GM23248 (cell line): ENCODE data around the gene SCAMP2. TPM values are rescaled to one million over a fixed set of nuclear protein-coding genes. Genes with fewer than 3 reads are reported as not detected.
A peak's percentile ranks its signal among the peaks of the same experiment; 100 is the strongest.

ENCODE experiments used
- DNase-seq: peaks from one replicate; pipeline ENCODE4 v3.0.0-alpha.2; 2015
- H2AFZ ChIP-seq: fragments of 200-600 bp; sonication (generic); 2 replicates; pipeline ENCODE4 v1.6.1; 2016; ENCODE audit warnings: antibody characterized with exemption
- H3F3A ChIP-seq: fragments of 200-600 bp; sonication (generic); 2 replicates; pipeline ENCODE4 v1.6.1; 2016; ENCODE audit warnings: mild to moderate bottlenecking, antibody characterized with exemption, mixed run types; ENCODE audit not compliant: insufficient read depth
- H3K27ac ChIP-seq: fragments of 200-600 bp; sonication (generic); 2 replicates; pipeline ENCODE4 v1.5.1; 2016; ENCODE audit warnings: mild to moderate bottlenecking
- H3K27me3 ChIP-seq: fragments of 200-600 bp; sonication (generic); replicated peaks from 2 replicates; pipeline ENCODE4 v1.6.1; 2016; ENCODE audit warnings: mild to moderate bottlenecking; ENCODE audit not compliant: insufficient read depth
- H3K36me3 ChIP-seq: fragments of 200-600 bp; sonication (generic); 2 replicates; pipeline ENCODE4 v1.6.1; 2016; ENCODE audit warnings: low read depth, mild to moderate bottlenecking
- H3K4me1 ChIP-seq: fragments of 200-600 bp; sonication (generic); 2 replicates; pipeline ENCODE4 v1.6.1; 2016; ENCODE audit warnings: mild to moderate bottlenecking; ENCODE audit not compliant: insufficient read depth
- H3K4me2 ChIP-seq: fragments of 200-600 bp; sonication (generic); one replicate; pipeline ENCODE4 v1.6.1; 2016; ENCODE audit warnings: mild to moderate bottlenecking; ENCODE audit not compliant: unreplicated experiment
- H3K4me3 ChIP-seq: fragments of 200-600 bp; sonication (generic); 2 replicates; pipeline ENCODE4 v1.5.1; 2016; ENCODE audit warnings: mild to moderate bottlenecking
- H3K79me2 ChIP-seq: fragments of 200-600 bp; sonication (generic); 2 replicates; pipeline ENCODE4 v1.6.1; 2016; ENCODE audit warnings: mild to moderate bottlenecking; ENCODE audit not compliant: insufficient read depth
- H3K9ac ChIP-seq: fragments of 200-600 bp; sonication (generic); 2 replicates; pipeline ENCODE4 v1.6.1; 2016; ENCODE audit warnings: mild to moderate bottlenecking
- H3K9me2 ChIP-seq: fragments of 200-600 bp; sonication (generic); 2 replicates; pipeline ENCODE4 v1.6.1; 2016; ENCODE audit warnings: mixed run types, mild to moderate bottlenecking, moderate library complexity; ENCODE audit not compliant: insufficient read depth
- H3K9me3 ChIP-seq: fragments of 200-600 bp; sonication (generic); one replicate; pipeline ENCODE4 v1.6.1; 2017; ENCODE audit warnings: low read depth
- H4K20me1 ChIP-seq: fragments of 200-600 bp; sonication (generic); 2 replicates; pipeline ENCODE4 v1.6.0; 2016; ENCODE audit not compliant: insufficient read depth
- EZH2 ChIP-seq: fragments of 200-600 bp; sonication (generic); IDR thresholded peaks from 2 replicates; pipeline ENCODE4 v1.6.1; 2018; ENCODE audit warnings: antibody characterized with exemption, mild to moderate bottlenecking; ENCODE audit not compliant: insufficient read depth, poor library complexity, severe bottlenecking
- EZH2phosphoT487 ChIP-seq: fragments of 200-600 bp; sonication (generic); IDR thresholded peaks from 2 replicates; pipeline ENCODE4 v1.6.1; 2018; ENCODE audit warnings: antibody characterized with exemption, moderate library complexity, mild to moderate bottlenecking, low read depth; ENCODE audit not compliant: insufficient read depth
- WGBS, 2 experiments: methylation state at CpG; one replicate each; pipeline ENCODE4 v1.1.6; 2015 to 2017; ENCODE audit warnings: low lambda C conversion rate in 2 of 2, low coverage in 1 of 2; ENCODE audit errors: missing lambda C conversion rate in 2 of 2; 5-methylcytosine and 5-hydroxymethylcytosine counted together
- in situ Hi-C: fragments of 300-500 bp; cut with MboI; formaldehyde crosslinking; loops from 2 replicates; pipeline ENCODE4 v1.15.0; 2020
- polyA plus RNA-seq: library from polyadenylated mRNA; unstranded; fragments of >200 nt; fragmentation: Nextera tagmentation; extraction: Ambion mirVana; gene quantifications from 2 replicates; pipeline ENCODE4 v1.2.1, GENCODE V29; 2016
- total RNA-seq: library from RNA; depleted of rRNA; stranded (reverse); fragments of >200 nt; shearing (Covaris generic); gene quantifications from 2 replicates; pipeline ENCODE4 v1.2.3, GENCODE V29; 2014

The SCAMP2 gene
- total and polyA plus RNA-seq, 2 experiments from 2014 or later, result 28.7 to 83.0 TPM

GRCh38 chr15:74869372-74869725, 3.8 kb downstream of the SCAMP2 start:
- H3K4me2 ChIP-seq, result no peak overlapping the region
- peaks cover 82% of the 10 kb centered on the region for H3K79me2 ChIP-seq
- no peak overlapping the region for H3K4me3 ChIP-seq
- DNase-seq, result no peak
- in situ Hi-C loops, result no loop called here
- H3K36me3 ChIP-seq, result no peaks in the 10 kb centered on the region
- peaks cover 23% of the 10 kb centered on the region; the same call in 1 of the 2 replicates for H3F3A ChIP-seq
- H3K4me1 ChIP-seq, result peaks cover 21% of the 10 kb centered on the region
- peaks cover 9% of the 10 kb centered on the region; the same call in 1 of the 2 replicates for H4K20me1 ChIP-seq
- no peak for TF ChIP-seq EZH2
- no peak for TF ChIP-seq EZH2phosphoT487
- H3K9me2 ChIP-seq, result no peaks in the 10 kb centered on the region
- H3K9ac ChIP-seq, result no peak overlapping the region
- H2AFZ ChIP-seq, result no peak overlapping the region
- H3K9me3 ChIP-seq, result no peaks in the 10 kb centered on the region
- H3K27me3 ChIP-seq, result no peaks in the 10 kb centered on the region
- peak overlapping the region; percentile 7; the same call in 1 of the 2 replicates for H3K27ac ChIP-seq

GRCh38 chr15:74868059-74868458, 5.1 kb downstream of the SCAMP2 start:
- Histone ChIP-seq H3K9me3 (no peaks in the 10 kb centered on the region), H3K4me1 (peaks cover 30% of the 10 kb centered on the region), H3F3A (peaks cover 32% of the 10 kb centered on the region; the same call in 1 of the 2 replicates), H3K4me2 (no peak overlapping the region), H3K79me2 (peaks cover 86% of the 10 kb centered on the region), H3K9ac (no peak overlapping the region), H3K27ac (no peak overlapping the region), H2AFZ (no peak overlapping the region), H3K27me3 (no peaks in the 10 kb centered on the region), H4K20me1 (peaks cover 10% of the 10 kb centered on the region; the same call in 1 of the 2 replicates), H3K36me3 (no peaks in the 10 kb centered on the region), H3K4me3 (no peak overlapping the region), H3K9me2 (no peaks in the 10 kb centered on the region)
- in situ Hi-C loops, result no loop called here
- DNase-seq, result no peak
- TF ChIP-seq EZH2phosphoT487, result no peak
- TF ChIP-seq EZH2, result no peak
- 90 to 94% methylated on average over 6 of the region's 6 CpGs for WGBS, 2 experiments

GRCh38 chr15:74867466-74868038, 5.6 kb downstream of the SCAMP2 start:
- Histone ChIP-seq H3K27ac (no peak overlapping the region), H3K4me3 (no peak overlapping the region), H3K4me1 (peaks cover 33% of the 10 kb centered on the region), H3F3A (peaks cover 37% of the 10 kb centered on the region; the same call in 1 of the 2 replicates), H2AFZ (no peak overlapping the region), H4K20me1 (peaks cover 12% of the 10 kb centered on the region; the same call in 1 of the 2 replicates), H3K9me2 (no peaks in the 10 kb centered on the region), H3K36me3 (no peaks in the 10 kb centered on the region), H3K9me3 (no peaks in the 10 kb centered on the region), H3K27me3 (no peaks in the 10 kb centered on the region), H3K4me2 (no peak overlapping the region), H3K9ac (no peak overlapping the region), H3K79me2 (peaks cover 83% of the 10 kb centered on the region)
- TF ChIP-seq EZH2phosphoT487 (no peak), EZH2 (no peak)
- WGBS, 2 experiments, result 79 to 96% methylated on average over 1 of the region's 1 CpG
- no peak for DNase-seq
- in situ Hi-C loops, result no loop called here

GRCh38 chr15:74866090-74866489, 7.1 kb downstream of the SCAMP2 start:
- peaks cover 33% of the 10 kb centered on the region for H3K4me1 ChIP-seq
- DNase-seq, result peak; percentile 91
- in situ Hi-C loops, result no loop called here
- H3K4me2 ChIP-seq, result no peak overlapping the region
- H3K9ac ChIP-seq, result no peak overlapping the region
- no peak overlapping the region for H3K4me3 ChIP-seq
- H4K20me1 ChIP-seq, result peaks cover 12% of the 10 kb centered on the region; the same call in 1 of the 2 replicates
- H3K9me2 ChIP-seq, result no peaks in the 10 kb centered on the region
- TF ChIP-seq EZH2 (no peak), EZH2phosphoT487 (no peak)
- no peaks in the 10 kb centered on the region for H3K27me3 ChIP-seq
- H3K9me3 ChIP-seq, result no peaks in the 10 kb centered on the region
- no peak overlapping the region for H2AFZ ChIP-seq
- H3K79me2 ChIP-seq, result peaks cover 78% of the 10 kb centered on the region
- WGBS, 2 experiments, result 66 to 71% methylated on average over 6 of the region's 6 CpGs
- no peaks in the 10 kb centered on the region for H3K36me3 ChIP-seq
- H3F3A ChIP-seq, result peaks cover 41% of the 10 kb centered on the region; the same call in 1 of the 2 replicates
- H3K27ac ChIP-seq, result peak overlapping the region; percentile 65
